ENCODE results near the gene TTC12.
A peak's percentile ranks its signal among the peaks of the same experiment; 100 is the strongest.

TTC12 gene

GRCh38 chr11:113377681-113378412 lies 63.5 kb downstream of the TTC12 start:
- peak; percentile 64 for DNase-seq

- no peak for DNase-seq
Observed at GRCh38 chr11:113378692-113379091, 64.3 kb downstream of the TTC12 start.

GRCh38 chr11:113382121-113382520 lies 67.7 kb downstream of the TTC12 start:
- DNase-seq, result no peak

- peak; percentile 68 for DNase-seq
Observed at GRCh38 chr11:113384551-113384950, 70.2 kb downstream of the TTC12 start.

GRCh38 chr11:113385749-113386148 lies 71.4 kb downstream of the TTC12 start:
- no peak for DNase-seq

- no peak for DNase-seq
Observed at GRCh38 chr11:113386866-113387265, 72.5 kb downstream of the TTC12 start.

GRCh38 chr11:113387605-113388211 lies 73.3 kb downstream of the TTC12 start, which contains the start of gene ANKK1:
Gene ANKK1, plus strand, starts transcription at chr11:113387779. Its CDS starts 106 bp downstream, at chr11:113387885.
- no peak for DNase-seq

- DNase-seq, result no peak
Observed at GRCh38 chr11:113389272-113389671, 74.9 kb downstream of the TTC12 start.

- peak; percentile 31 for DNase-seq
Observed at GRCh38 chr11:113392236-113392921, 78.0 kb downstream of the TTC12 start.

GRCh38 chr11:113393501-113393985 lies 79.2 kb downstream of the TTC12 start:
- no peak for DNase-seq

GRCh38 chr11:113394919-113395318 lies 80.5 kb downstream of the TTC12 start:
- DNase-seq, result no peak

- no peak for DNase-seq
Observed at GRCh38 chr11:113395782-113396336, 81.5 kb downstream of the TTC12 start.

- no peak for DNase-seq
Observed at GRCh38 chr11:113396690-113397089, 82.3 kb downstream of the TTC12 start.

- no peak for DNase-seq
Observed at GRCh38 chr11:113397212-113397611, 82.8 kb downstream of the TTC12 start.

- DNase-seq, result no peak
Observed at GRCh38 chr11:113397821-113398220, 83.4 kb downstream of the TTC12 start.

- DNase-seq, result no peak
Observed at GRCh38 chr11:113398669-113399430, 84.5 kb downstream of the TTC12 start.

- DNase-seq, result no peak
Observed at GRCh38 chr11:113400631-113401230, 86.3 kb downstream of the TTC12 start.

GRCh38 chr11:113401718-113402117 lies 87.3 kb downstream of the TTC12 start:
- peak; percentile 92 for DNase-seq

GRCh38 chr11:113404859-113405430 lies 90.6 kb downstream of the TTC12 start:
- no peak for DNase-seq

GRCh38 chr11:113405724-113406478 lies 91.5 kb downstream of the TTC12 start:
- no peak for DNase-seq

- no peak for DNase-seq
Observed at GRCh38 chr11:113407163-113407562, 92.8 kb downstream of the TTC12 start.
